Activated B cell treated with CpG ODN at 0.5 μM for 24 hours (primary cell): Measurements from ENCODE around the gene NRG3. TPM values are rescaled to one million over a fixed set of nuclear protein-coding genes. Genes with fewer than 3 reads are reported as not detected.

ENCODE experiments used
- ATAC-seq: fragments of 200-7000 bp; cut with Tn5 transposase; one replicate; pipeline ENCODE4 v1.10.0; 2021; ENCODE audit warnings: low read depth, mild to moderate bottlenecking, moderate library complexity
- CTCF ChIA-PET: fragments of 350-600 bp; sonication (Branson Sonifier 250); formaldehyde crosslinking; loops from one replicate; lab custom pipeline; 2021; ENCODE audit warnings: antibody characterized with exemption; lab: Charles Lee
- POLR2A ChIA-PET: fragments of 350-600 bp; sonication (Branson Sonifier 250); formaldehyde crosslinking; loops from one replicate; lab custom pipeline; 2021; ENCODE audit warnings: antibody characterized with exemption; lab: Charles Lee
- DNase-seq: peaks from one replicate; pipeline ENCODE4 v3.0.0; 2022
- H3K27ac Mint-ChIP-seq: one replicate; pipeline ENCODE4 v1.8.0; 2020; ENCODE audit warnings: mixed read lengths
- H3K27me3 Mint-ChIP-seq: one replicate; pipeline ENCODE4 v1.8.0; 2021; ENCODE audit warnings: mixed read lengths
- H3K36me3 Mint-ChIP-seq: one replicate; pipeline ENCODE4 v1.8.0; 2021; ENCODE audit warnings: low read depth, mixed read lengths
- H3K4me1 Mint-ChIP-seq: one replicate; pipeline ENCODE4 v1.8.0; 2021; ENCODE audit warnings: mixed read lengths
- H3K4me3 Mint-ChIP-seq: one replicate; pipeline ENCODE4 v1.8.0; 2020; ENCODE audit warnings: mild to moderate bottlenecking, mixed read lengths
- H3K9me3 Mint-ChIP-seq: one replicate; pipeline ENCODE4 v1.8.0; 2020; ENCODE audit warnings: mixed read lengths
- CTCF ChIP-seq: fragments of 200-600 bp; IDR thresholded peaks from one replicate; pipeline ENCODE4 v1.8.0; 2022; ENCODE audit warnings: antibody characterized with exemption, mild to moderate bottlenecking
- intact Hi-C: fragments of 100-400 bp; cut with micrococcal nuclease; formaldehyde crosslinking; loops from one replicate; pipeline ENCODE4 v1.15.1; 2024
- total RNA-seq: library from RNA; stranded (reverse); gene quantifications from 2 replicates; pipeline ENCODE4 v1.2.3, GENCODE V29; 2022

The NRG3 gene
- total RNA-seq, 1 donor from 2014 or later, result not detected

GRCh38 chr10:82535457-82535856 lies 660.5 kb downstream of the NRG3 start:
- ATAC-seq (no peak), DNase-seq (no peak)
- no peaks in the 10 kb centered on the region for H3K36me3 Mint-ChIP-seq
- H3K9me3 Mint-ChIP-seq, result peaks cover 8% of the 10 kb centered on the region
- H3K4me1 Mint-ChIP-seq, result no peaks in the 10 kb centered on the region
- no peak overlapping the region for H3K27ac Mint-ChIP-seq
- H3K27me3 Mint-ChIP-seq, result no peaks in the 10 kb centered on the region
- H3K4me3 Mint-ChIP-seq, result no peak overlapping the region
- intact Hi-C loops, result no loop called here
- TF ChIP-seq CTCF, result no peak
- ChIA-PET CTCF (no interaction called here), POLR2A (no interaction called here)

- DNase-seq (no peak), ATAC-seq (no peak)
- ChIA-PET POLR2A (no interaction called here), CTCF (no interaction called here)
- no peaks in the 10 kb centered on the region for H3K4me1 Mint-ChIP-seq
- TF ChIP-seq CTCF, result no peak
- H3K9me3 Mint-ChIP-seq, result peaks cover 8% of the 10 kb centered on the region
- H3K4me3 Mint-ChIP-seq, result no peak overlapping the region
- no peaks in the 10 kb centered on the region for H3K27me3 Mint-ChIP-seq
- H3K36me3 Mint-ChIP-seq, result no peaks in the 10 kb centered on the region
- intact Hi-C loops, result no loop called here
- no peak overlapping the region for H3K27ac Mint-ChIP-seq
Measured at GRCh38 chr10:82536668-82537067, 661.7 kb downstream of the NRG3 start.

- no peak for TF ChIP-seq CTCF
- no peaks in the 10 kb centered on the region for H3K36me3 Mint-ChIP-seq
- POLR2A ChIA-PET, result no interaction called here
- H3K4me1 Mint-ChIP-seq, result no peaks in the 10 kb centered on the region
- CTCF ChIA-PET, result no interaction called here
- H3K9me3 Mint-ChIP-seq, result peaks cover 6% of the 10 kb centered on the region
- no peak overlapping the region for H3K4me3 Mint-ChIP-seq
- DNase-seq (no peak), ATAC-seq (no peak)
- H3K27ac Mint-ChIP-seq, result no peak overlapping the region
- intact Hi-C loops, result no loop called here
- H3K27me3 Mint-ChIP-seq, result no peaks in the 10 kb centered on the region
Measured at GRCh38 chr10:82538272-82538671, 663.3 kb downstream of the NRG3 start.

DNA sequence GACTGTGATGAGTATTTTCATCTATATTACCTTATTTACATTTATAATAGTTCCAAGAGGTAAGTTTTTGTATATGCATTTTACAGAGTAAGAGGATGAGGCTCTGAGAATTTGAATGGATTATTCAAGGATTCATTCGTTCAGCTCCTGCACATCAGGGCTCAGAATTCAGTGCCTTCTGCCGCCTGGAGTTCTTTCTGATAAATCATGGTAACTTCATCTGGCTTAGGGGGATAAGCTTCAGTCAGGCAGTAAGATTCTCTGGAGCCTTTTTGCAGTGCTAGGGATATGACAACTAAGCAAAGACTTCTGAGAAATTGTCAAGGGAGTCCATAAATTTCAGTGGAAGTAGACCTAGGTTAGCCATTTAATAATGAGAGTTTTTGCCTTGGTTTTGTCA lies 668.6 kb downstream of the NRG3 start:
- Mint-ChIP-seq H3K27ac (no peak overlapping the region), H3K4me1 (no peaks in the 10 kb centered on the region), H3K9me3 (peaks cover 5% of the 10 kb centered on the region), H3K27me3 (no peaks in the 10 kb centered on the region), H3K4me3 (no peak overlapping the region), H3K36me3 (no peaks in the 10 kb centered on the region)
- ChIA-PET POLR2A (no interaction called here), CTCF (no interaction called here)
- TF ChIP-seq CTCF, result no peak
- intact Hi-C loops, result no loop called here
- ATAC-seq, result no peak
- DNase-seq, result no peak

DNA sequence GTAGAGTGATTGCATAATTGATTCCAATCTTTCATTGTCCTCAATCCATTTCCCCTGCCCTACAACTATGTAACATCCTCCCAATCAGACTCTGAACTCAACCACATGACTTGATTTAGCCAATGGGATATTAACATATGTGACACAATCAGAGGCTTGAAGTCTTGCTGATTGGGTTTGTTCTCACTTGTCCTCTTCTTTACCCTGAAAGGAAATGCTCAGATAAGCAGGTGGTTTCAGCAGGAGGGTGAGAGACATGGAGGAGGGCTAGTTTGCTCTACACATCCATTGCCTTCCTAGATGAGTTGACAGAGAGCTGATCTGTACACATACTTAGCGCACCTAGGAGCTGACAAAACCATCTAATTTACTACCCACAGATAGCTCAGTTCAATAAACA lies 669.4 kb downstream of the NRG3 start:
- TF ChIP-seq CTCF, result no peak
- H3K4me1 Mint-ChIP-seq, result no peaks in the 10 kb centered on the region
- ChIA-PET POLR2A (no interaction called here), CTCF (no interaction called here)
- no peak overlapping the region for H3K27ac Mint-ChIP-seq
- no peak for DNase-seq
- H3K4me3 Mint-ChIP-seq, result no peak overlapping the region
- ATAC-seq, result no peak
- no peaks in the 10 kb centered on the region for H3K27me3 Mint-ChIP-seq
- no peaks in the 10 kb centered on the region for H3K36me3 Mint-ChIP-seq
- peaks cover 5% of the 10 kb centered on the region for H3K9me3 Mint-ChIP-seq
- intact Hi-C loops, result no loop called here
